ENCODE results near the gene ITGA1.

The ITGA1 gene

DNA sequence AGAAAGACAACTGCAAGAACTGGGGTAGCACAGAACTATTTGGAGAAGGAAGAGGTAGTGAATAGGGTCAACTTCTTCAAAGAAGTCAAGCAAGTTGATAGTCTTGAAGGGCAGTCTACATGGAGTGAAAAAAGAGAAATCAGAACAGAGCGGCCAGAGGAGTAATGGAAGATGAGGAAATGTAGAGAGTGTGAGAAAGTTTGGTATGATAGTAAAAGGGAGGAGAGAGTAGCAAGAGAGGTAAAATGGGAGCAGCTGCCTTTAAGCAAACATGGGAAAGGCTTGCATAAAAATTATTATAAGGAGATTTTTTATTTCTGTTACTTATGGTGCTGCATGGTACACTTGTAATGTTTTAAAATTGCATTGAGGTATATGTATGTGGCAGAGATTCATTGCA lies 208.2 kb downstream of the ITGA1 start:
- H3K36me3 ChIP-seq (ENCODE audit: insufficient read depth, low read depth, low read length) = no peaks in the 10 kb centered on the region
- peaks cover 5% of the 10 kb centered on the region; the same call in 1 of the 2 replicates for H3K27me3 ChIP-seq (ENCODE audit: insufficient read depth, low read length)
- H3K9me3 ChIP-seq (ENCODE audit: insufficient read depth, low read depth, low read length) = no peaks in the 10 kb centered on the region
- no peaks in the 10 kb centered on the region; the same call in 1 of the 2 replicates for H3K4me1 ChIP-seq (ENCODE audit: insufficient read depth, low read length)
- no peak overlapping the region for H3K4me3 ChIP-seq (ENCODE audit: low read length)
- H3K9ac ChIP-seq (ENCODE audit: low read depth, low read length) = no peak overlapping the region
- H3K27ac ChIP-seq (ENCODE audit: low read length) = no peak overlapping the region

GRCh38 chr5:52996979-52997378 lies 209.3 kb downstream of the ITGA1 start:
- Histone ChIP-seq H3K9me3 (ENCODE audit: insufficient read depth, low read depth, low read length) (no peaks in the 10 kb centered on the region), H3K4me3 (ENCODE audit: low read length) (no peak overlapping the region), H3K9ac (ENCODE audit: low read depth, low read length) (no peak overlapping the region), H3K27me3 (ENCODE audit: insufficient read depth, low read length) (no peaks in the 10 kb centered on the region), H3K36me3 (ENCODE audit: insufficient read depth, low read depth, low read length) (no peaks in the 10 kb centered on the region), H3K4me1 (ENCODE audit: insufficient read depth, low read length) (no peaks in the 10 kb centered on the region), H3K27ac (ENCODE audit: low read length) (no peak overlapping the region)

- Histone ChIP-seq H3K4me3 (ENCODE audit: low read length) (no peak overlapping the region), H3K27ac (ENCODE audit: low read length) (no peak overlapping the region), H3K27me3 (ENCODE audit: insufficient read depth, low read length) (no peaks in the 10 kb centered on the region), H3K9me3 (ENCODE audit: insufficient read depth, low read depth, low read length) (no peaks in the 10 kb centered on the region), H3K36me3 (ENCODE audit: insufficient read depth, low read depth, low read length) (no peaks in the 10 kb centered on the region), H3K9ac (ENCODE audit: low read depth, low read length) (no peak overlapping the region), H3K4me1 (ENCODE audit: insufficient read depth, low read length) (no peaks in the 10 kb centered on the region)
Measured at GRCh38 chr5:52997424-52997823, 209.7 kb downstream of the ITGA1 start.

- H3K4me1 ChIP-seq (ENCODE audit: insufficient read depth, low read length) = no peaks in the 10 kb centered on the region
- no peaks in the 10 kb centered on the region for H3K9me3 ChIP-seq (ENCODE audit: insufficient read depth, low read depth, low read length)
- H3K27me3 ChIP-seq (ENCODE audit: insufficient read depth, low read length) = no peaks in the 10 kb centered on the region
- H3K27ac ChIP-seq (ENCODE audit: low read length) = no peak overlapping the region
- no peak overlapping the region for H3K4me3 ChIP-seq (ENCODE audit: low read length)
- no peaks in the 10 kb centered on the region for H3K36me3 ChIP-seq (ENCODE audit: insufficient read depth, low read depth, low read length)
- H3K9ac ChIP-seq (ENCODE audit: low read depth, low read length) = no peak overlapping the region
Measured at GRCh38 chr5:52998552-52999313, 211.0 kb downstream of the ITGA1 start.

DNA sequence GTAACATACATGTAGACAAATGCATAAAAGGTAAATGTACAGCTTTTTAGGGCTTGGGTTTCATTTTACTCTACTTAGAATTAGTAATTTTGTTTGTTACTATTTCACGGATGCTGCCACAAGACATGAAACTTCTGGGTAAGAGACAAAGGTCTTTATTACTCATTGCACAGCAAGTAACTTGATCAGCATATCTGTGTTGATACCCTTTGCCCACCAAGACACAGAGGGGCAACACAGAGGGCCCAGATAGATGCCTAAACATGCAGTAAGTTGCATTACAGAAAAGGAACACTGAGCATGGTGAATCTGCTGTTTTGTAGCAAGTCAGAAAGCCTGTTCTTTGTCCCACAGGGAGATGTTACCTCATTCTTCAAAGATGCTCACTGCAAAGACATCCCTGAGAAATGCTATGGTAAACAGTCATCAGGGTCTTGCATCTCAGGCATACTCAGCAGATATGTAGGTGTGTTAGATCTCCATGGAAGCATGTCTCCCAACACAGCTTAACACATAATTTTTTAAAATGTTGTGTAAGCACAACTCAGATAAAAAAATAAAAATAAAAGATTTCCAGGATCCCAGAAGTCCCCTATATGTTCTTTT lies 211.7 kb downstream of the ITGA1 start:
- Histone ChIP-seq H3K36me3 (ENCODE audit: insufficient read depth, low read depth, low read length) (no peaks in the 10 kb centered on the region), H3K9ac (ENCODE audit: low read depth, low read length) (no peak overlapping the region), H3K27me3 (ENCODE audit: insufficient read depth, low read length) (no peaks in the 10 kb centered on the region), H3K4me3 (ENCODE audit: low read length) (no peak overlapping the region), H3K9me3 (ENCODE audit: insufficient read depth, low read depth, low read length) (no peaks in the 10 kb centered on the region), H3K4me1 (ENCODE audit: insufficient read depth, low read length) (no peaks in the 10 kb centered on the region), H3K27ac (ENCODE audit: low read length) (no peak overlapping the region)

GRCh38 chr5:53001541-53001940 lies 213.8 kb downstream of the ITGA1 start:
- H3K27me3 ChIP-seq (ENCODE audit: insufficient read depth, low read length) = no peaks in the 10 kb centered on the region
- H3K9me3 ChIP-seq (ENCODE audit: insufficient read depth, low read depth, low read length) = no peaks in the 10 kb centered on the region
- H3K36me3 ChIP-seq (ENCODE audit: insufficient read depth, low read depth, low read length) = no peaks in the 10 kb centered on the region
- no peak overlapping the region for H3K9ac ChIP-seq (ENCODE audit: low read depth, low read length)
- H3K27ac ChIP-seq (ENCODE audit: low read length) = no peak overlapping the region
- no peak overlapping the region for H3K4me3 ChIP-seq (ENCODE audit: low read length)
- no peaks in the 10 kb centered on the region for H3K4me1 ChIP-seq (ENCODE audit: insufficient read depth, low read length)

DNA sequence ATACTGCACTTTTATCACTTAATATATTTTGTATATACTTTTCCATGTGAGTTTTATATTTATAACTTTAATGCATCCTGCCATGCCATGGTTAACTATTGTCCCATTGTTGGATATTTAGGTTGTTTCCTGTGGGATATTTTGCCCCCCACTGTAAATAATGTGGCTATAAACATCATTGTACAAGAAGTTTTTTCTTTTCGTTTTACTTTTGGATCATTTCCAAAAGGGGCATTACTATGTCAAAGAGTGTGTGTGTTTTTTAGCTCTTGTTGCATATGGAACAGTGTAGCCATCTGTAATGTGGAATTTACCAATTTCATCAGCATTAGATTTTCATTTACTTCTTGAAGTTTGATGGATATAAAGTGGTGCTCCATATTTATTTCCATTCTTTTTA lies 214.8 kb downstream of the ITGA1 start:
- H3K4me3 ChIP-seq (ENCODE audit: low read length) = no peak overlapping the region
- H3K27me3 ChIP-seq (ENCODE audit: insufficient read depth, low read length) = no peaks in the 10 kb centered on the region
- H3K4me1 ChIP-seq (ENCODE audit: insufficient read depth, low read length) = no peaks in the 10 kb centered on the region
- H3K27ac ChIP-seq (ENCODE audit: low read length) = no peak overlapping the region
- H3K9me3 ChIP-seq (ENCODE audit: insufficient read depth, low read depth, low read length) = no peaks in the 10 kb centered on the region
- H3K36me3 ChIP-seq (ENCODE audit: insufficient read depth, low read depth, low read length) = no peaks in the 10 kb centered on the region
- H3K9ac ChIP-seq (ENCODE audit: low read depth, low read length) = no peak overlapping the region

- no peaks in the 10 kb centered on the region for H3K9me3 ChIP-seq (ENCODE audit: insufficient read depth, low read depth, low read length)
Measured at GRCh38 chr5:53003144-53003543, 215.4 kb downstream of the ITGA1 start.

GRCh38 chr5:53006911-53007890 lies 219.5 kb downstream of the ITGA1 start:
- no peak overlapping the region for H3K4me3 ChIP-seq (ENCODE audit: low read length)
- no peaks in the 10 kb centered on the region for H3K27me3 ChIP-seq (ENCODE audit: insufficient read depth, low read length)
- H3K9ac ChIP-seq (ENCODE audit: low read depth, low read length) = no peak overlapping the region
- no peaks in the 10 kb centered on the region for H3K36me3 ChIP-seq (ENCODE audit: insufficient read depth, low read depth, low read length)
- no peak overlapping the region for H3K27ac ChIP-seq (ENCODE audit: low read length)
- no peaks in the 10 kb centered on the region; the same call in 1 of the 2 replicates for H3K4me1 ChIP-seq (ENCODE audit: insufficient read depth, low read length)
- no peaks in the 10 kb centered on the region for H3K9me3 ChIP-seq (ENCODE audit: insufficient read depth, low read depth, low read length)

More at GRCh38 chr5:53003144-53003543, 215.4 kb downstream of the ITGA1 start:
- H3K4me3 ChIP-seq (ENCODE audit: low read length) = no peak overlapping the region
- no peaks in the 10 kb centered on the region for H3K36me3 ChIP-seq (ENCODE audit: insufficient read depth, low read depth, low read length)
- H3K27me3 ChIP-seq (ENCODE audit: insufficient read depth, low read length) = no peaks in the 10 kb centered on the region
- H3K4me1 ChIP-seq (ENCODE audit: insufficient read depth, low read length) = no peaks in the 10 kb centered on the region
- no peak overlapping the region for H3K27ac ChIP-seq (ENCODE audit: low read length)
- no peak overlapping the region for H3K9ac ChIP-seq (ENCODE audit: low read depth, low read length)

DNA sequence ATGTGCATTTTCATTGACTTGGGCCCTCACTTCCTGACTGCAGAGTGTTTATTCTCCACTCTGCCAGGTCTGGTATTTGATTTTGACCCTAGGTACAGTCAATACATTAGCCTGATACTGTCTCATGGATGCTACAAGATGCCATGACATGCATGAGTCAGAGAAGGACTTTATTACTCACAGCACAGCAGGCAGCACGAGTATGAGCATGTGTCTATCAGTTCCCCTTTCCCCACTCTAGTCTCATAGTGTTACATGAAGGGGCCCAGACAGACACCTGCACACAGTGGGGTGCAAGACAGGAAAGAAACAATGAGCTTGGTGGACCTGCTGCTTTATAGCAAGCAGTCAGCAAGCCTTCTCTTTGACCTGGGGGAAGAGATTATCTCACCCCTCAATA lies 221.0 kb downstream of the ITGA1 start:
- Histone ChIP-seq H3K4me3 (ENCODE audit: low read length) (no peak overlapping the region), H3K27ac (ENCODE audit: low read length) (no peak overlapping the region), H3K36me3 (ENCODE audit: insufficient read depth, low read depth, low read length) (no peaks in the 10 kb centered on the region), H3K27me3 (ENCODE audit: insufficient read depth, low read length) (no peaks in the 10 kb centered on the region), H3K4me1 (ENCODE audit: insufficient read depth, low read length) (no peaks in the 10 kb centered on the region; the same call in 1 of the 2 replicates), H3K9me3 (ENCODE audit: insufficient read depth, low read depth, low read length) (no peaks in the 10 kb centered on the region), H3K9ac (ENCODE audit: low read depth, low read length) (no peak overlapping the region)

Data from iPS-20b (cell line).